HepG2 (cell line): ENCODE results near the gene BTN1A1. TPM values are rescaled to one million over a fixed set of nuclear protein-coding genes. Genes with fewer than 3 reads are reported as not detected.

Experiments
- BCL6 ChIP-seq: IDR thresholded peaks from 2 replicates; pipeline ENCODE4 v1.6.1; 2016; ENCODE audit warnings: missing genetic modification reagents, missing compliant biosample characterization
- CCAR2 ChIP-seq: fragments of 200-400 bp; formaldehyde crosslinking; optimal IDR thresholded peaks from 2 replicates; pipeline ENCODE3; 2018; ENCODE audit warnings: low read depth, mild to moderate bottlenecking, low read length, moderate library complexity
- CREM ChIP-seq, 2 experiments: sonication (generic) in 1 of 2; formaldehyde crosslinking in 1 of 2; IDR thresholded peaks; 2 replicates each; pipeline versions ENCODE4 v1.4.0 to v1.6.1; 2016 to 2020; ENCODE audit warnings: antibody characterized with exemption in 1 of 2, mild to moderate bottlenecking in 1 of 2, missing genetic modification reagents in 1 of 2
- FOXP1 ChIP-seq, 2 experiments: fragments of 450-650 bp in 1 of 2; IDR thresholded peaks; 2 replicates each; pipeline ENCODE4 v1.6.1; 2017 to 2018; ENCODE audit warnings: antibody characterized with exemption in 1 of 2
- GATAD2A ChIP-seq: IDR thresholded peaks from 2 replicates; pipeline ENCODE4 v1.6.1; 2016
- HMG20B ChIP-seq: conservative IDR thresholded peaks from 2 replicates; pipeline ENCODE4 v1.6.1; 2016; ENCODE audit warnings: missing genetic modification reagents, missing compliant biosample characterization
- JDP2 ChIP-seq: sonication (generic); formaldehyde crosslinking; IDR thresholded peaks from 2 replicates; pipeline ENCODE4 v1.8.1; 2022; ENCODE audit warnings: missing genetic modification reagents, borderline replicate concordance
- MIXL1 ChIP-seq: IDR thresholded peaks from 2 replicates; pipeline ENCODE4 v1.6.1; 2016
- SNRNP70 ChIP-seq: fragments of 200-400 bp; formaldehyde crosslinking; IDR thresholded peaks from 2 replicates; pipeline ENCODE4 v1.6.1; 2017; ENCODE audit warnings: mild to moderate bottlenecking, low read depth, low read length, moderate library complexity
- TCF7 ChIP-seq: sonication (generic); IDR thresholded peaks from 2 replicates; pipeline ENCODE4 v1.6.1; 2016; ENCODE audit warnings: antibody characterized with exemption, low read depth
- ZBTB3 ChIP-seq: sonication (generic); formaldehyde crosslinking; IDR thresholded peaks from 2 replicates; pipeline ENCODE4 v1.4.0; 2020; ENCODE audit warnings: low read depth, mild to moderate bottlenecking, moderate library complexity, missing genetic modification reagents, borderline replicate concordance
- ZNF160 ChIP-seq: sonication (generic); formaldehyde crosslinking; IDR thresholded peaks from 2 replicates; pipeline ENCODE4 v1.8.0; 2022; ENCODE audit warnings: mild to moderate bottlenecking, inconsistent platforms, missing genetic modification reagents
- ZNF292 ChIP-seq: sonication (generic); formaldehyde crosslinking; IDR thresholded peaks from 2 replicates; pipeline ENCODE4 v1.8.1; 2022; ENCODE audit warnings: mild to moderate bottlenecking, low read depth, missing genetic modification reagents, borderline replicate concordance
- ZNF382 ChIP-seq: sonication (generic); formaldehyde crosslinking; IDR thresholded peaks from 2 replicates; pipeline ENCODE4 v1.5.0; 2020; ENCODE audit warnings: missing genetic modification reagents, mild to moderate bottlenecking, borderline replicate concordance
- ZNF746 ChIP-seq: sonication (generic); formaldehyde crosslinking; IDR thresholded peaks from 2 replicates; pipeline ENCODE4 v1.8.0; 2022; ENCODE audit warnings: mild to moderate bottlenecking, missing genetic modification reagents
- ZSCAN29 ChIP-seq: sonication (generic); formaldehyde crosslinking; conservative IDR thresholded peaks from 2 replicates; pipeline ENCODE4 v1.4.0; 2020; ENCODE audit warnings: mild to moderate bottlenecking, missing genetic modification reagents
- polyA plus RNA-seq, 8 experiments: library from polyadenylated mRNA; depleted of rRNA in 3 of 8; stranded (reverse) in 7 of 8; unstranded in 1 of 8; fragments of >200 nt; fragmentation: Illumina TruSeq in 4 of 8; extraction: Trizol in 4 of 8; gene quantifications; 2 replicates each; pipeline versions ENCODE4 v1.2.1 to v1.2.3, GENCODE V29; 2011 to 2016; ENCODE audit warnings: low read depth in 4 of 8, missing spikeins in 1 of 8, mixed read lengths in 1 of 8; ENCODE audit not compliant: insufficient read depth in 1 of 8
- total RNA-seq, 5 experiments: library from RNA; depleted of rRNA; stranded (reverse); fragments of >200 nt; fragmentation: Illumina TruSeq; extraction: Trizol; gene quantifications; 2 replicates each; pipeline ENCODE4 v1.2.3, GENCODE V29; 2016; ENCODE audit warnings: low read depth in 1 of 5
- TF ChIP-seq, protein P1 (sequence below): sonication (generic); formaldehyde crosslinking; IDR thresholded peaks from 2 replicates; pipeline ENCODE4 v1.4.0; 2020; ENCODE audit warnings: missing genetic modification reagents
- TF ChIP-seq, protein P2 (sequence below): fragments of 450-650 bp; IDR thresholded peaks from 2 replicates; pipeline ENCODE4 v1.6.1; 2017; ENCODE audit warnings: mild to moderate bottlenecking
- TF ChIP-seq, protein P3 (sequence below): IDR thresholded peaks from 2 replicates; pipeline ENCODE4 v1.6.1; 2012; ENCODE audit warnings: inconsistent platforms
- TF ChIP-seq, protein P4 (sequence below): sonication (generic); formaldehyde crosslinking; conservative IDR thresholded peaks from 2 replicates; pipeline ENCODE4 v1.4.0; 2020; ENCODE audit warnings: mild to moderate bottlenecking, missing genetic modification reagents, moderate library complexity
- TF ChIP-seq, protein P5 (sequence below): sonication (generic); formaldehyde crosslinking; IDR thresholded peaks from 2 replicates; pipeline ENCODE4 v1.8.0; 2022; ENCODE audit warnings: low read depth, missing genetic modification reagents

The BTN1A1 gene
- total and polyA plus RNA-seq, 2 of the 13 experiments (the other 11 are each of a cell fraction or from before 2014, with no cell fraction given), result 0.04 TPM; not detected in 1

DNA sequence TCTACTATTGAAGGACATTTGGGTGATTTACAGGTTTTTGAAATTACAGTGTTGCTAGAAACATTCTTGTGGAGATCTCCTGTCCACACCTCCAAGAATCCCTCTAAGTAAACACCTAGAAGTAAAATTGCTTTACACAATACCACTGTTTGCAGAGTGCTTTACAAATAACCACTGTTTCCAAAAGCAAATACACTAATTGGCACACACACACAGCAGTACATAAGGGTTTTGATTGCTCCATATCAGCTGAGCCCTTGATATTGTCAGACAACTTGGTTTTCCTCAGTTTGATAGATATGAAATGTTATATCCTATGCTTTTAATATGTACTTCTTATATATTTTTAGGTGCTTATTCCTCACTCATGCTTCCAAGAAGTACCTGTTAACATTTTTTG, 44.4 kb downstream of the BTN1A1 start (continued):
- TF ChIP-seq, protein P1, sequence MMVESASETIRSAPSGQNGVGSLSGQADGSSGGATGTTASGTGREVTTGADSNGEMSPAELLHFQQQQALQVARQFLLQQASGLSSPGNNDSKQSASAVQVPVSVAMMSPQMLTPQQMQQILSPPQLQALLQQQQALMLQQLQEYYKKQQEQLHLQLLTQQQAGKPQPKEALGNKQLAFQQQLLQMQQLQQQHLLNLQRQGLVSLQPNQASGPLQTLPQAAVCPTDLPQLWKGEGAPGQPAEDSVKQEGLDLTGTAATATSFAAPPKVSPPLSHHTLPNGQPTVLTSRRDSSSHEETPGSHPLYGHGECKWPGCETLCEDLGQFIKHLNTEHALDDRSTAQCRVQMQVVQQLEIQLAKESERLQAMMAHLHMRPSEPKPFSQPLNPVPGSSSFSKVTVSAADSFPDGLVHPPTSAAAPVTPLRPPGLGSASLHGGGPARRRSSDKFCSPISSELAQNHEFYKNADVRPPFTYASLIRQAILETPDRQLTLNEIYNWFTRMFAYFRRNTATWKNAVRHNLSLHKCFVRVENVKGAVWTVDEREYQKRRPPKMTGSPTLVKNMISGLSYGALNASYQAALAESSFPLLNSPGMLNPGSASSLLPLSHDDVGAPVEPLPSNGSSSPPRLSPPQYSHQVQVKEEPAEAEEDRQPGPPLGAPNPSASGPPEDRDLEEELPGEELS (CRISPR knock-in tag), result peak; percentile 59
- no peak for TF ChIP-seq ZNF746
- no peak for TF ChIP-seq JDP2 (CRISPR knock-in tag)
- TF ChIP-seq, protein P2, sequence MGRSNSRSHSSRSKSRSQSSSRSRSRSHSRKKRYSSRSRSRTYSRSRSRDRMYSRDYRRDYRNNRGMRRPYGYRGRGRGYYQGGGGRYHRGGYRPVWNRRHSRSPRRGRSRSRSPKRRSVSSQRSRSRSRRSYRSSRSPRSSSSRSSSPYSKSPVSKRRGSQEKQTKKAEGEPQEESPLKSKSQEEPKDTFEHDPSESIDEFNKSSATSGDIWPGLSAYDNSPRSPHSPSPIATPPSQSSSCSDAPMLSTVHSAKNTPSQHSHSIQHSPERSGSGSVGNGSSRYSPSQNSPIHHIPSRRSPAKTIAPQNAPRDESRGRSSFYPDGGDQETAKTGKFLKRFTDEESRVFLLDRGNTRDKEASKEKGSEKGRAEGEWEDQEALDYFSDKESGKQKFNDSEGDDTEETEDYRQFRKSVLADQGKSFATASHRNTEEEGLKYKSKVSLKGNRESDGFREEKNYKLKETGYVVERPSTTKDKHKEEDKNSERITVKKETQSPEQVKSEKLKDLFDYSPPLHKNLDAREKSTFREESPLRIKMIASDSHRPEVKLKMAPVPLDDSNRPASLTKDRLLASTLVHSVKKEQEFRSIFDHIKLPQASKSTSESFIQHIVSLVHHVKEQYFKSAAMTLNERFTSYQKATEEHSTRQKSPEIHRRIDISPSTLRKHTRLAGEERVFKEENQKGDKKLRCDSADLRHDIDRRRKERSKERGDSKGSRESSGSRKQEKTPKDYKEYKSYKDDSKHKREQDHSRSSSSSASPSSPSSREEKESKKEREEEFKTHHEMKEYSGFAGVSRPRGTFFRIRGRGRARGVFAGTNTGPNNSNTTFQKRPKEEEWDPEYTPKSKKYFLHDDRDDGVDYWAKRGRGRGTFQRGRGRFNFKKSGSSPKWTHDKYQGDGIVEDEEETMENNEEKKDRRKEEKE, result no peak
- TF ChIP-seq GATAD2A (CRISPR knock-in tag), result peak; percentile 89
- TF ChIP-seq, protein P3, sequence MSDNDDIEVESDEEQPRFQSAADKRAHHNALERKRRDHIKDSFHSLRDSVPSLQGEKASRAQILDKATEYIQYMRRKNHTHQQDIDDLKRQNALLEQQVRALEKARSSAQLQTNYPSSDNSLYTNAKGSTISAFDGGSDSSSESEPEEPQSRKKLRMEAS, result no peak
- TF ChIP-seq ZNF160 (CRISPR knock-in tag), result no peak
- TF ChIP-seq TCF7, result 0 out of 2 replicates have a peak, but pooled peaks have one; percentile 10
- TF ChIP-seq ZBTB3, result no peak
- TF ChIP-seq, protein P4, sequence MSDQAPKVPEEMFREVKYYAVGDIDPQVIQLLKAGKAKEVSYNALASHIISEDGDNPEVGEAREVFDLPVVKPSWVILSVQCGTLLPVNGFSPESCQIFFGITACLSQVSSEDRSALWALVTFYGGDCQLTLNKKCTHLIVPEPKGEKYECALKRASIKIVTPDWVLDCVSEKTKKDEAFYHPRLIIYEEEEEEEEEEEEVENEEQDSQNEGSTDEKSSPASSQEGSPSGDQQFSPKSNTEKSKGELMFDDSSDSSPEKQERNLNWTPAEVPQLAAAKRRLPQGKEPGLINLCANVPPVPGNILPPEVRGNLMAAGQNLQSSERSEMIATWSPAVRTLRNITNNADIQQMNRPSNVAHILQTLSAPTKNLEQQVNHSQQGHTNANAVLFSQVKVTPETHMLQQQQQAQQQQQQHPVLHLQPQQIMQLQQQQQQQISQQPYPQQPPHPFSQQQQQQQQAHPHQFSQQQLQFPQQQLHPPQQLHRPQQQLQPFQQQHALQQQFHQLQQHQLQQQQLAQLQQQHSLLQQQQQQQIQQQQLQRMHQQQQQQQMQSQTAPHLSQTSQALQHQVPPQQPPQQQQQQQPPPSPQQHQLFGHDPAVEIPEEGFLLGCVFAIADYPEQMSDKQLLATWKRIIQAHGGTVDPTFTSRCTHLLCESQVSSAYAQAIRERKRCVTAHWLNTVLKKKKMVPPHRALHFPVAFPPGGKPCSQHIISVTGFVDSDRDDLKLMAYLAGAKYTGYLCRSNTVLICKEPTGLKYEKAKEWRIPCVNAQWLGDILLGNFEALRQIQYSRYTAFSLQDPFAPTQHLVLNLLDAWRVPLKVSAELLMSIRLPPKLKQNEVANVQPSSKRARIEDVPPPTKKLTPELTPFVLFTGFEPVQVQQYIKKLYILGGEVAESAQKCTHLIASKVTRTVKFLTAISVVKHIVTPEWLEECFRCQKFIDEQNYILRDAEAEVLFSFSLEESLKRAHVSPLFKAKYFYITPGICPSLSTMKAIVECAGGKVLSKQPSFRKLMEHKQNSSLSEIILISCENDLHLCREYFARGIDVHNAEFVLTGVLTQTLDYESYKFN (CRISPR knock-in tag), result peak; percentile 36
- peak; percentile 89 for TF ChIP-seq MIXL1 (CRISPR knock-in tag)
- no peak for TF ChIP-seq ZNF292 (CRISPR knock-in tag)
- TF ChIP-seq CCAR2, result no peak
- peak; percentile 76; the same call in 1 of the 2 replicates for TF ChIP-seq FOXP1 (IDR thresholded peaks at IDR 0.05)
- TF ChIP-seq FOXP1 (CRISPR knock-in tag; IDR thresholded peaks at IDR 0.05), result peak; percentile 93
- no peak for TF ChIP-seq ZSCAN29
- TF ChIP-seq, protein P5, sequence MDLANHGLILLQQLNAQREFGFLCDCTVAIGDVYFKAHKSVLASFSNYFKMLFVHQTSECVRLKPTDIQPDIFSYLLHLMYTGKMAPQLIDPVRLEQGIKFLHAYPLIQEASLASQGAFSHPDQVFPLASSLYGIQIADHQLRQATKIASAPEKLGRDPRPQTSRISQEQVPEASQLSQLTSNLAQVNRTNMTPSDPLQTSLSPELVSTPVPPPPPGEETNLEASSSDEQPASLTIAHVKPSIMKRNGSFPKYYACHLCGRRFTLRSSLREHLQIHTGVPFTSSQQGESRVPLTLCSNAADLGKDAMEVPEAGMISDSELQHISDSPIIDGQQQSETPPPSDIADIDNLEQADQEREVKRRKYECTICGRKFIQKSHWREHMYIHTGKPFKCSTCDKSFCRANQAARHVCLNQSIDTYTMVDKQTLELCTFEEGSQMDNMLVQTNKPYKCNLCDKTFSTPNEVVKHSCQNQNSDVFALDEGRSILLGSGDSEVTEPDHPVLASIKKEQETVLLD (CRISPR knock-in tag), result no peak
- TF ChIP-seq BCL6 (CRISPR knock-in tag), result peak; percentile 91
- peak; percentile 22; the same call in 1 of the 2 replicates for TF ChIP-seq CREM (IDR thresholded peaks at IDR 0.05)
- no peak for TF ChIP-seq CREM (CRISPR knock-in tag; IDR thresholded peaks at IDR 0.05)
- no peak for TF ChIP-seq SNRNP70
- no peak for TF ChIP-seq ZNF382 (CRISPR knock-in tag)
- peak; percentile 51; the same call in 1 of the 2 replicates for TF ChIP-seq HMG20B (CRISPR knock-in tag)
